Measurements from ENCODE around the gene WNK4. TPM values are rescaled to one million over a fixed set of nuclear protein-coding genes. Genes with fewer than 3 reads are reported as not detected.
A peak's percentile ranks its signal among the peaks of the same experiment; 100 is the strongest.
"Not testable (repeated sequence)": the region's sequence is repeated elsewhere in the genome, so short reads cannot be mapped to it uniquely, and the experiment has no call there.

WNK4 gene
- 0.65 TPM for polyA plus RNA-seq (2013, experiment 1 of 2)
- 0.25 TPM for polyA plus RNA-seq (2013, experiment 2 of 2)

DNA sequence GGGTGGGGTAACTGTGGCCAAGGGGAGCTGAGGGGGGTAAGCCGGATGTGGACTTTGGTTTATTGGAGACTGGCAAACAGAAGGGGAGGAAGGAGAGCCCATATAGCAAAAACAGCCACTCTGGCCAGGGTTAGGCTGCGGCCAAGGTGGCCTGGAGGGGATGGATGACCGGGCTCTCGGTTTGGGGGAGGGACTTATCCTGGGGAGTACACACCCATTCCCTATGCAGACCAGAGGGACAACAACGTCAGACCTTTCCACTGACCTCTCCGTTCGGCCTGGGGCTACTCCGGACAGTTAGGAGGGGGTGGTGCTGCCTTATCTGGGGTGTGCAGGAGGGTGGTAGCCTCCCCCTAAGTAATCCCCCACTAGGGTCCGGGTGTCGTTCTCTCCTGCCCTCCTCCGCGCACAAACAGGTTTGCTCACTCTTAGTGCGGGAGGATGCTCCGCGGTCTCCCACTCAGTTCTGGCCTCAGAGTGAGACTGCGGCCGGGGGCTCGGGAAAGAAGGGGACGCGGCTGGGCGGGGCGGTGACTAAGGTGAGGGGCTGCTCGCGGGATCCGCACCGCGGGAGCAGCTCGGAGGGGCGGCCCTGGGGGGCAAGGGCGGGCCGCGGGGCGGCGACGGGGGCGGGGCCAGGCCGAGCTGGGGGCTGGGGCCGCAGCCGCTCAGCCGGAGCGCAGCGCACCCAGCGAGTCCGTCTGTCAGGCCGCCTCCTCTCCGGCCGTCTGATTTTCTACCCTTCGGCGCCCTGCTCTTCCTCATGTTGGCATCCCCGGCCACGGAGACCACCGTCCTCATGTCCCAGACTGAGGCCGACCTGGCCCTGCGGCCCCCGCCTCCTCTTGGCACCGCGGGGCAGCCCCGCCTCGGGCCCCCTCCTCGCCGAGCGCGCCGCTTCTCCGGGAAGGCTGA lies at the start of gene WNK4:
Gene WNK4 (plus strand): TSS at position 675 of the 915 bp plus-strand sequence. CDS start 89 bp downstream, at position 764.
- Histone ChIP-seq H3K4me3 (ENCODE audit: low read length) (peak within 1 kb of the TSS; percentile 72), H3K4me1 (ENCODE audit: insufficient read depth, low read length) (peaks cover 13% of the 10 kb centered on the region; the same call in 1 of the 2 replicates), H3K27ac (ENCODE audit: low read depth, low read length) (peak within 1 kb of the TSS; percentile 48; the same call in 1 of the 2 replicates), H3K9ac (ENCODE audit: low read depth, low read length) (peak within 1 kb of the TSS; percentile 63), H3K36me3 (ENCODE audit: insufficient read depth, low read length) (peaks cover 40% of the 10 kb centered on the region), H3K9me3 (ENCODE audit: insufficient read depth, low read depth, low read length) (no peaks in the 10 kb centered on the region), H3K27me3 (ENCODE audit: insufficient read depth, low read length) (peaks cover 28% of the 10 kb centered on the region)
- 3% methylated on average over 61 of the region's 65 CpGs for WGBS

DNA sequence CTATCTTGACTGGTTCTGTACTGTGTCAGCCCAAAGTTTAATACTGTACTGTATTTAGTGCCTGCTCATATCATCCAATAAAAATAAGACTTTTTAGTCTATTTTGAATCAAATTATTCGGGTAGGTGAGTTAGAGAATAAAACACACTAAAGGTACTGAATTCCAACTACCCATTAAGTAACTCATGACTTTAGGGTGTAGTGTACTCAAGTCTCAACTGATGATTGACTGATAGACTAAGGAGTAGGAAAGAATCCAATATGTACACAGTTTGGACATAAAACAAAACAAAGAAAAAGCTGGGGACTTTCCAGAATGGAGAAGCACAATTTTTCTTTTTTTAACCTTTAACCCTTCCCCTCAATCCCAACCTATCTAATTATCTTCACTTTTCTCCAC lies 39.7 kb upstream of the WNK4 start:
- no CpG with 5 or more reads among the region's 1 CpG for WGBS

DNA sequence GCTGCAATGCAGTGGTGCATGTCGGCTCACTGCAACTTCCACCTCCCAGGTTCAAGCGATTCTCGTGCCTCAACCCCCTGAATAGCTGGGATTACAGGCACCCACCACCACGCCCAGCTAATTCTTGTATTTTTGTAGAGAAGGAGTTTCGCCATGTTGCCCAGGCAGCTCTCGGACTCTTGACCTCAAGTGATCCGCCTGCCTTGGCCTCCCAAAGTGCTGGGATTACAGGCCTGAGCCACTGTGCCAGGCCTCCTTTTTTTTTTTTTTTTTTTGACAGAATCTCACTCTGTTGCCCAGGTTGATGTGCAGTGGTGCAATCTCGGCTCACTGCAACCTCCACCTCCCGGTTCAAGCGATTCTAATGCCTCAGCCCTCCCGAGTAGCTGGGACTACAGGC lies 37.5 kb upstream of the WNK4 start:
- 96% methylated on average over 11 of the region's 11 CpGs for WGBS
- not testable (repeated sequence) for H3K36me3 ChIP-seq (ENCODE audit: insufficient read depth, low read length); H3K4me3 ChIP-seq (ENCODE audit: low read length); H3K27ac ChIP-seq (ENCODE audit: low read depth, low read length); H3K9me3 ChIP-seq (ENCODE audit: insufficient read depth, low read depth, low read length); H3K9ac ChIP-seq (ENCODE audit: low read depth, low read length)
- H3K27me3 ChIP-seq (ENCODE audit: insufficient read depth, low read length) = peaks cover 17% of the 10 kb centered on the region
- peaks cover 15% of the 10 kb centered on the region for H3K4me1 ChIP-seq (ENCODE audit: insufficient read depth, low read length)

More for the DNA sequence above, 39.7 kb upstream of the WNK4 start:
- no peaks in the 10 kb centered on the region for H3K36me3 ChIP-seq (ENCODE audit: insufficient read depth, low read length)
- no peak overlapping the region for H3K4me3 ChIP-seq (ENCODE audit: low read length)
- H3K9ac ChIP-seq (ENCODE audit: low read depth, low read length) = no peak overlapping the region
- H3K27ac ChIP-seq (ENCODE audit: low read depth, low read length) = no peak overlapping the region
- peaks cover 3% of the 10 kb centered on the region; the same call in 1 of the 2 replicates for H3K9me3 ChIP-seq (ENCODE audit: insufficient read depth, low read depth, low read length)
- H3K4me1 ChIP-seq (ENCODE audit: insufficient read depth, low read length) = peaks cover 14% of the 10 kb centered on the region
- peaks cover 8% of the 10 kb centered on the region for H3K27me3 ChIP-seq (ENCODE audit: insufficient read depth, low read length)

DNA sequence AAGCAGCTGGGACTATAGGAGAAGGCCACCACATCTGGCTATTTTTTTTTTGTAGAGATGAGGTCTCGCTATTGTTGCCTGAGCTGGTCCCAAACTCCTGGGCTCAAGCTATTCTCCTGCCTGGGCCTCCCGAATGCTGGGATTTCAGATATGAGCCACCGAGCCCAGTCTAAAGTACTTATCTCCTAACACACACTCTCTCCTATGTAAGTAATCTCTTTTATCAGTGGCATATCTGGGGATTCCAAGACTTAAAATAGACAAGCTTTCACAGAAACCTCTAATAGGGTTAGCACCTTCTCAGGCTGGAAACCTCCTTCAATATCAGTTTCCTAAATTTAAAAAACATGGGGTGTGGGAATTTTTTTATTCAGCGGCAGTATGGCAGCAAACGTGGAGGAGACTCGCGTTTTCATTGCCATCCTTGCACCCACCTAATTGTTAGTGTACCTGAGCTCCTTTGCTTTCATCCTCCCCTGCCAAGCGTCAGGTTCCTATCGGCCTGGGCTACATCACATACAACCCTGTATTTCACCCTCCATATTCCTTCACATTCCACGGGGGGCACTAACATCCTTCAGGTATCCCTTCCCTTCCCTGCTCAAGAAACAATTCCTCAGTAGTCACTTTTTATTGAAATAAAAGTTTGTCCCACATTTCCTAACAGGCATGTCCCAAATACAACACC lies 36.7 kb upstream of the WNK4 start:
- Histone ChIP-seq H3K4me3 (ENCODE audit: low read length) (peak overlapping the region; percentile 69), H3K4me1 (ENCODE audit: insufficient read depth, low read length) (peaks cover 23% of the 10 kb centered on the region), H3K9ac (ENCODE audit: low read depth, low read length) (peak overlapping the region; percentile 75), H3K36me3 (ENCODE audit: insufficient read depth, low read length) (no peaks in the 10 kb centered on the region), H3K27me3 (ENCODE audit: insufficient read depth, low read length) (peaks cover 17% of the 10 kb centered on the region), H3K9me3 (ENCODE audit: insufficient read depth, low read depth, low read length) (peaks cover 3% of the 10 kb centered on the region; the same call in 1 of the 2 replicates), H3K27ac (ENCODE audit: low read depth, low read length) (peak overlapping the region; percentile 84; the same call in 1 of the 2 replicates)
- 69% methylated on average over 10 of the region's 10 CpGs for WGBS

DNA sequence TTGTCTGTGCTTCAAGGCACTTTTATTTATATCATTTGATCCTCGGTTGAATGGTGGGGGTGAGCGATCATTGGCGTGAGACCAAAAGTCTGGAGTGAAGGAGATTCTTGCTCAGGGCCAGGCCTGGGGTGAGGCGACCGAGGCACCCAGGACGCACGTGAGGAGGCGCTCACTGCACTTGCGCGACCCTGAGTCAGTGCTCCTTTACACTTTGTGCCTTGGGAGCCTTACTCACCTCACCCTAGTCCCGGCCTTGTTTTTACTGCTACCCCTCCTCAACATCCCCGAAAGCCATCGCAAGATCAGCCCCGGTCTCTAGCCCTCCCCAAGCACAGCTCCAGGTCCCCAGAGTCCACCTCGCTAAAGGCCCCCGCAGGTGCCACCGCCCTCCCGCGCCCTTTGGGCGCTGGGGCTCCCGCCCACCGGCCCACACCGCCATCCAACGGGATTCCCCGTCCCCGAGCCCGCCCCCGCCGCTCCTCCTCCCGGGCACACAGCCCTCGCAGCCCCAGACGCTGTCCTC lies 36.1 kb upstream of the WNK4 start:
- WGBS = 3% methylated on average over 30 of the region's 32 CpGs
- Histone ChIP-seq H3K27me3 (ENCODE audit: insufficient read depth, low read length) (peaks cover 17% of the 10 kb centered on the region), H3K4me3 (ENCODE audit: low read length) (peak overlapping the region; percentile 69), H3K9me3 (ENCODE audit: insufficient read depth, low read depth, low read length) (peaks cover 3% of the 10 kb centered on the region; the same call in 1 of the 2 replicates), H3K4me1 (ENCODE audit: insufficient read depth, low read length) (peaks cover 29% of the 10 kb centered on the region), H3K27ac (ENCODE audit: low read depth, low read length) (peak overlapping the region; percentile 84; the same call in 1 of the 2 replicates), H3K9ac (ENCODE audit: low read depth, low read length) (peak overlapping the region; percentile 75), H3K36me3 (ENCODE audit: insufficient read depth, low read length) (no peaks in the 10 kb centered on the region)

DNA sequence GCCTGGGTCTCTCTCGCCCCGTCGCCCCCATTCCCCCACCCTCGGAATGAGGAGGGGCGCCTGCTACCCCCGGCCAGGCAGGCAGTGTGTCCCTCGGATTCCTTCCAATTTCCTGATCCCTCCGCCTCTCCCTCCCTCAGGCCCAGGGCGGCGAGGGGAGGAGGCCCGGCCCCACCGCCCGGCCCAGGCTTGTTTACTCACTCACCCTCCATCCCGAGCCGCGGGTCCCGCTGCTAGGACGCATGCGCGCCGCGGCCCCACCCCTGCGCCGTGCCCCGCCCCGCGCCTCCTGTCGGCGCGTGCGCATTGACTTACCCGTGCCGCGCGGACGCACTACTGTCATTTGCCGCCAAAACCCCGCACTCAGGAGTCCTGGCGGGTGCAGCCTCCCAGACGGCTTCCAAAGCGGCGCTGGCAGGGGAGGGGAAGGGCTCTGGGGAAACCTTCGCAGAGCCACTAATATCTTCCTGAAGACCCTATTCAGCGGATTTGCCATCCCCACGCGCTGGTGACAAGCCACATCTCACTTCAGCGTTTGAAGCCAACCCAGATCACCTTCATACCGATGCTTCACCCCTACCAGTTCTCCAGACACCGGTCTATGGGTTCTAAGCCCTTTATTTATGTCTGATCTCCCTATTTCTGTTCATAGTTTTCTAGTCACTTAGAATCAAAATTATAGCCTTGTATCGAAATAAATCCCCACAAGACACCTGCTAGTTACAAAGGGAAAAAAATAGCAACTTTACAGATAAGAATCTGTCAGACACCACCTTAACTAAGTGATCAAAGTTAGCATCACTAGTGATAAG lies 35.4 kb upstream of the WNK4 start, which contains the start of gene EZH1:
Gene EZH1 (minus strand): TSS at position 235 of the 812 bp plus-strand sequence. CDS start 16,099 bp downstream, outside the sequence.
- H3K4me3 ChIP-seq (ENCODE audit: low read length) = peak within 1 kb of the TSS; percentile 69
- 8% methylated on average over 50 of the region's 50 CpGs for WGBS
- H3K9me3 ChIP-seq (ENCODE audit: insufficient read depth, low read depth, low read length) = peaks cover 3% of the 10 kb centered on the region; the same call in 1 of the 2 replicates
- peaks cover 17% of the 10 kb centered on the region for H3K27me3 ChIP-seq (ENCODE audit: insufficient read depth, low read length)
- H3K4me1 ChIP-seq (ENCODE audit: insufficient read depth, low read length) = peaks cover 32% of the 10 kb centered on the region
- H3K27ac ChIP-seq (ENCODE audit: low read depth, low read length) = peak within 1 kb of the TSS; percentile 84; the same call in 1 of the 2 replicates
- H3K9ac ChIP-seq (ENCODE audit: low read depth, low read length) = peak within 1 kb of the TSS; percentile 75
- no peaks in the 10 kb centered on the region for H3K36me3 ChIP-seq (ENCODE audit: insufficient read depth, low read length)

DNA sequence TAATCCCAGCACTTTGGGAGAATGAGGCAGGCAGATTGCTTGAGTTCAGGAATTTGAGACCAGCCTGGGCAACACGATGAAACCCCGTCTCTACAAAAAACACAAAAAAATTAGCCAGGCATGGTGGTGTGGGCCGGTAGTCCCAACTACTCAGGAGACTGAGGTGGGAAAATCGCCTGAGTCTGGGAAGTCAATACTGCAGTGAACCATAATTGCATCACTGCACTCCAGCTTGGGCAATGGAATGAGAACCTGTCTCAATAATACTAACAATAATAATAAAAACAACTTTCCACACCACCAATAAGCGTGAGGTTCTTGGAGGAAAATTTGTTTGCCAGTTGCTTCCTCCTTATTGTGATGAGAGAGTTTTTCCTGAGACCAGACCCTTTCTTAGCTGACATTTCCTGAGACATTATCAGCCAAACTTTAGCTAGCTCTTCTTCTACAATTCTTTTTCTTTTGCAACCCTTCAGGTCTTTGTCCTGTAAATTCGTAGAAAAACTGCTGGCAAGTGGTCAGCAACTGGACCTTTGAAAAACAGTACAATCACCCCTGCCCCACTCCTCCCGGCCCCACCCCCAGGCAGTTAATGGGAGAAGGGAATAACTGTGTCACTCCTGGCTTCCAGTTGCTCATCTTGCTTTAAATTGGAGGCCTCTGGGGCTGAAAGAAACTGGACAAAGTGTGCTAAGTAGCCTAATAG lies 32.1 kb upstream of the WNK4 start:
- Histone ChIP-seq H3K27me3 (ENCODE audit: insufficient read depth, low read length) (peaks cover 17% of the 10 kb centered on the region), H3K4me1 (ENCODE audit: insufficient read depth, low read length) (peaks cover 26% of the 10 kb centered on the region), H3K36me3 (ENCODE audit: insufficient read depth, low read length) (no peaks in the 10 kb centered on the region), H3K4me3 (ENCODE audit: low read length) (no peak overlapping the region), H3K27ac (ENCODE audit: low read depth, low read length) (no peak overlapping the region), H3K9me3 (ENCODE audit: insufficient read depth, low read depth, low read length) (peaks cover 3% of the 10 kb centered on the region; the same call in 1 of the 2 replicates), H3K9ac (ENCODE audit: low read depth, low read length) (no peak overlapping the region)
- WGBS = 59% methylated on average over 6 of the region's 7 CpGs

- Histone ChIP-seq H3K27me3 (ENCODE audit: insufficient read depth, low read length) (peaks cover 17% of the 10 kb centered on the region), H3K27ac (ENCODE audit: low read depth, low read length) (no peak overlapping the region), H3K4me3 (ENCODE audit: low read length) (no peak overlapping the region), H3K4me1 (ENCODE audit: insufficient read depth, low read length) (peaks cover 18% of the 10 kb centered on the region), H3K9ac (ENCODE audit: low read depth, low read length) (no peak overlapping the region), H3K9me3 (ENCODE audit: insufficient read depth, low read depth, low read length) (peaks cover 3% of the 10 kb centered on the region; the same call in 1 of the 2 replicates), H3K36me3 (ENCODE audit: insufficient read depth, low read length) (no peaks in the 10 kb centered on the region)
- WGBS = 84% methylated on average over 11 of the region's 11 CpGs
Measured at GRCh38 chr17:42748908-42749798, 31.3 kb upstream of the WNK4 start.

DNA sequence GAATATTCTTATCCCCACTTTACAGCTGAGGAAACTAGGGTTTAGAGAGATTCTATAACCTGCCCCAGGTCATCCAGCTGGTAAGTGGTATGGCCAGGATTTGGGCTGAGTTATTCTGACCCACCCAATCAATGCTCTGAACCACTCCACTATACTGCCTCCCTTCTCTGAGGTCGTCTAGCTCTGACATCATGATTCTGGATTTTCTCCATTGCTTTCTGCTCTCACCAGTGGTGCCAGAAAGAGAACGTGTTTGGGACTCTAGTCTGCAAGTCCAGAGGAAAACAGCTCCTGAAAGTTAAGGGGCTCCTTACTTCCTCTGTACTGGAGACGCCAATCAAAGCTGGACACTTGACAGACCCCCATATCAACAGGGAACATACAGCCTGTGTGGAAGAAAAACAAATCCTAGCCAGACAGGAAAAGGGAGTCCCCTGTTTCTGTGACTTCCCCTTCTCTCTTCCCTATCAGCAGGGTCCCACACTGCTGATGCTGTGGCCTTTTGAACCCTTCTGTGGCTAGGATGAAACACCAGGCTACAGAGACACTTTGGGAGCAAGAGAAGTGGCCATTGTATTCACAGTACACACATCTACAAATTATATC lies 29.6 kb upstream of the WNK4 start:
- H3K27ac ChIP-seq (ENCODE audit: low read depth, low read length) = no peak overlapping the region

More for the DNA sequence above, 29.6 kb upstream of the WNK4 start:
- Histone ChIP-seq H3K36me3 (ENCODE audit: insufficient read depth, low read length) (no peaks in the 10 kb centered on the region), H3K9ac (ENCODE audit: low read depth, low read length) (no peak overlapping the region), H3K27me3 (ENCODE audit: insufficient read depth, low read length) (peaks cover 8% of the 10 kb centered on the region), H3K4me1 (ENCODE audit: insufficient read depth, low read length) (peaks cover 18% of the 10 kb centered on the region), H3K4me3 (ENCODE audit: low read length) (no peak overlapping the region), H3K9me3 (ENCODE audit: insufficient read depth, low read depth, low read length) (no peaks in the 10 kb centered on the region)
- WGBS = 92% methylated on average over 3 of the region's 3 CpGs
